ENCODE measurements around the gene DMRT3.

GRCh38 chr9:972501-973294 is 3.8 kb upstream of the DMRT3 start:
- TF ChIP-seq POLR2A (IDR thresholded peaks at IDR 0.05; ENCODE audit: low read depth, low read length) (no peak), POLR2AphosphoS5 (IDR thresholded peaks at IDR 0.05; ENCODE audit: low read depth, low read length) (no peak)
